ENCODE measurements around the gene MORF4L1. TPM values are rescaled to one million over a fixed set of nuclear protein-coding genes. Genes with fewer than 3 reads are reported as not detected.

Gene MORF4L1
- total RNA-seq, 1 experiment from 2014 or later, result 146 TPM

DNA sequence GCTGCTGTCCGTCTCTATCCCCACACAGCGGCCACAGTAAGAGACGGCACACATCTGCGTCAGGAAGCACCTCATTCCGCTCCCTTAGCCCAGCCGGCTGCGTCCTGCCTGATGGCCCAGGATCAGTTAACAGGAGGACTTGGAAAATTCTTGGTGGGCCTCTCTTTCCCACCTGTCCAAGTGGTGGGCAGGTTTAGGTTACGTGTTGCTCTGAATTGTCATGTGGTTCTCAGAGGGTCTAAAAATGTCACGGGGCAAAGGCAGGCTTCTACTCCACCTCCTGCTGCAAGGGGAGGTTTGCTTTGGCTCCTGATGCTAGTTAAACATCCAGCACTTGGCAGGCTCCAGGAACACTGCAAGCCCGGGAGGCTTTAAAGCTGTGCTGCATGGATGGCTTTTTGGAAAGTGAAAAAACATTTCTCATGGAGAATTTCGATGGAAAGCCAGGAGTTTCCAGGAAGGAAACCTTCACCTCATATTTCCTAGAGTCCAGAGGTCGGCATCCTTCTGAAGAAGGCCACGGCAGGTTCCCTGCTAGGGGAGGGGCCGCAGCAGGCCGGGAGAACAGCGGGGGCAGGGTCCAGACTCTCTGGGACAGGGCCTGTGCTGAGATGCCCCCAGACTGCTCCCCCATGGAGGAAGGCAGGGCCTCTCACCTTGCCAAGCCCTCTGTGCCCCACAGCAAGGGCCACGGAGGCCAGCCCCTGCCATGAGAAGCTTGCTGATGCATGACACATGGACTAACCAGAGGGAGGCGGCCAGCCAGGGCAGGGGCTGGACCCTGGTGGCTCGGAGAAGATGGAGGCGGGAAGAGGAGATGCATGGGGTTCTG is 61.3 kb downstream of the MORF4L1 start:
- no peaks in the 10 kb centered on the region for H3K27me3 ChIP-seq (ENCODE audit: low read length)
- H4K20me1 ChIP-seq (ENCODE audit: insufficient read depth, low read depth, low read length), result no peaks in the 10 kb centered on the region
- no peak overlapping the region for H3K4me2 ChIP-seq (ENCODE audit: low read depth, low read length, poor library complexity, severe bottlenecking)
- no peak for DNase-seq
- H3K27ac ChIP-seq (ENCODE audit: low read length), result no peak overlapping the region
- no peak overlapping the region for H3K4me3 ChIP-seq (ENCODE audit: low read length)
- H3K9me2 ChIP-seq (replicated peaks; ENCODE audit: insufficient read depth, low read length), result no peaks in the 10 kb centered on the region
- no peaks in the 10 kb centered on the region for H3K9me3 ChIP-seq (ENCODE audit: low read length)
- H3K9ac ChIP-seq (ENCODE audit: low read length), result no peak overlapping the region
- H3K36me3 ChIP-seq (ENCODE audit: insufficient read depth, low read length), result no peaks in the 10 kb centered on the region
- H2AFZ ChIP-seq (ENCODE audit: low read length), result no peak overlapping the region
- H3K79me2 ChIP-seq (ENCODE audit: low read length), result no peaks in the 10 kb centered on the region
- peaks cover 4% of the 10 kb centered on the region for H3K4me1 ChIP-seq (ENCODE audit: low read length)

DNA sequence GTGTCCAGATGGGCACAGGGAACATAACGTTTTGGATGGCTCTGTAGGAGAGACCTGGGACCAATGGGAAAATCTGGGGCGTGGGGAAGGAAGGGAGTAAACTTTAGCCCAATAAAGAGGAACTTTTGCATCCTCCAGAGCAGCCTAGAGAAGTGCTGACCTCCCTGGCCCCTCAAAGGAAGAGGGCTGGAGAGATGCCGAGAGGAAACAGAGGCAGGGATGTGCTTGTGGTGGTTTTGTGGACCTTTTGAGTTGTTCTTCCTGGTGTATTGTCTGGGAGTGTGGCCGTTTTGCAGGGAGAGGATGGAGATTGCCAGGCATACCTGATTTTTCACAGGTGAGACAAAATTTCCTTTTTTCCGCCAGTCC is 61.9 kb downstream of the MORF4L1 start:
- Histone ChIP-seq H3K27ac (ENCODE audit: low read length) (no peak overlapping the region), H2AFZ (ENCODE audit: low read length) (no peak overlapping the region), H4K20me1 (ENCODE audit: insufficient read depth, low read depth, low read length) (no peaks in the 10 kb centered on the region), H3K9me2 (replicated peaks; ENCODE audit: insufficient read depth, low read length) (no peaks in the 10 kb centered on the region), H3K27me3 (ENCODE audit: low read length) (no peaks in the 10 kb centered on the region), H3K79me2 (ENCODE audit: low read length) (no peaks in the 10 kb centered on the region), H3K4me1 (ENCODE audit: low read length) (peaks cover 10% of the 10 kb centered on the region), H3K4me3 (ENCODE audit: low read length) (no peak overlapping the region), H3K9ac (ENCODE audit: low read length) (no peak overlapping the region), H3K36me3 (ENCODE audit: insufficient read depth, low read length) (no peaks in the 10 kb centered on the region), H3K4me2 (ENCODE audit: low read depth, low read length, poor library complexity, severe bottlenecking) (no peak overlapping the region), H3K9me3 (ENCODE audit: low read length) (no peaks in the 10 kb centered on the region)
- DNase-seq, result no peak

DNA sequence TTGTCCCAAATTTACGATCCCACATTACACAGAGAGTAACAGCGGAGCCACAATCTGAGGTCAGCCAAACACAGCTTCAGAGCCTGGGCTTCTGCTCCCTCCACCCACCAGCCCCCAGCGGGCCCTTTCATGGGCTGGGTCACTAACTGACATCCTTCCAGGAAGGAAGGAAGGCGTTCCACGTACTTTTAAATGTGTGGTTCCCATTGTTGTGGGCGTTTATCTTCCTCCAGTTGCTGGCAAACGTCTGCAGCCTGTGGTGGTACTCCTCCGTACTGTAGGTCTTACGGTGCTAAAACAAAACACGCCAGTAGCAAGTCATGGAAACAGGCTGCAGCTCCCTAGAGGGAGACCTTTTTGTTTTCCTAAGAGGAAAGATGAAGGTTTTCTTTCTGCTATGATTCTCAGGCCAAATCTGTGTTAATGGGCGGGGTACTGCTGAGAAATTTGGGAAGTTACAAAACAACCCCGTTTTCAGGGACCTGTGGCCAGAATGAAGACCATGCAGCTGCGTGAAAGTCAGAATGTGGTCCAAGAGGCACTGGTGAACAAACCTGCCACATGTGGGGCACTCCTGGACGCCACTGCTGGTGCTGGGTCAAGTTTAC is 64.5 kb downstream of the MORF4L1 start:
- Histone ChIP-seq H3K27ac (ENCODE audit: low read length) (no peak overlapping the region), H3K9me2 (replicated peaks; ENCODE audit: insufficient read depth, low read length) (no peaks in the 10 kb centered on the region), H3K4me3 (ENCODE audit: low read length) (no peak overlapping the region), H3K9me3 (ENCODE audit: low read length) (no peaks in the 10 kb centered on the region), H3K9ac (ENCODE audit: low read length) (no peak overlapping the region), H3K4me2 (ENCODE audit: low read depth, low read length, poor library complexity, severe bottlenecking) (no peak overlapping the region), H4K20me1 (ENCODE audit: insufficient read depth, low read depth, low read length) (no peaks in the 10 kb centered on the region), H3K27me3 (ENCODE audit: low read length) (no peaks in the 10 kb centered on the region), H2AFZ (ENCODE audit: low read length) (no peak overlapping the region), H3K79me2 (ENCODE audit: low read length) (no peaks in the 10 kb centered on the region), H3K4me1 (ENCODE audit: low read length) (peaks cover 14% of the 10 kb centered on the region), H3K36me3 (ENCODE audit: insufficient read depth, low read length) (no peaks in the 10 kb centered on the region)
- no peak for DNase-seq

DNA sequence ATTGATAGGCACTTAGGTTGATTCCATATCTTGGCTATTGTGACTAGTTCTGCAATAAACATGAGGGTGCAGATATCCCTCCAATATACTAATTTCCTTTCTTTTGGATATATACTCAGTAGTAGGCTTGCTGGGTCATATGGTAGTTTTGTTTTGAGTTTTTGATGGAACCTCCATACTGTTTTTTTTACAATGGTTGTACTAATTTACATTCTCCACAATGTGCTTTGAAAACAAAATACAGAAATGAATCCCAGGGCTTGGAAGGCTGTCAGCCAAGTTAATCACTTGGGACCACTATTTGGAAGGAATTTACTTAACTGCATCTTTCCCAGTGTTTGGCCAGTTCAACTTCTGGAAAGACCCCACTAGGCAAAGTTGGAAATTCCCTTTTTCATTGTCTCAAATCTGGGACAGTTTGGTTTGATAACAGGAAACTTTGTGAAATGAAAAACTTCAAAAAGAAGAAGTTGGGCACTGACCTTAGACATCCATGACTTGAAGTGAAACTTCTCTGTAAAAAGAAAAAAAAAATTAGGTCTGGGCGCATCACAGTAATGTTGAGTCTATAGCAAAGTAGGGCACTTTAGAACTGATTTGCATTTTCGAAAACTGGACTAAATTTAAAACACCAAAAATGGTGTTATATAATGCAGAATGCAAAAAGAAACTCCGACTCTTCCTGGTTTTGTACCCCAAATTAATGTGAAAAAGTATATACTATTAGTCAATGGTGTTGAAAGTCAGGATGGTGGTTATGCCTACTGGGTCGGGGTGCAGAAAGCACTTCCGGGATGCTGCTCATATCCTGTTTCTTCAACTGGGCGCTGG is 66.2 kb downstream of the MORF4L1 start:
- Histone ChIP-seq H3K27ac (ENCODE audit: low read length) (peak overlapping the region; percentile 55), H3K4me1 (ENCODE audit: low read length) (peaks cover 17% of the 10 kb centered on the region), H3K9me3 (ENCODE audit: low read length) (no peaks in the 10 kb centered on the region), H3K4me3 (ENCODE audit: low read length) (peak overlapping the region; percentile 44), H3K4me2 (ENCODE audit: low read depth, low read length, poor library complexity, severe bottlenecking) (peak overlapping the region; percentile 65), H2AFZ (ENCODE audit: low read length) (peak overlapping the region; percentile 98), H3K9me2 (replicated peaks; ENCODE audit: insufficient read depth, low read length) (no peaks in the 10 kb centered on the region), H3K79me2 (ENCODE audit: low read length) (no peaks in the 10 kb centered on the region), H3K27me3 (ENCODE audit: low read length) (no peaks in the 10 kb centered on the region), H3K36me3 (ENCODE audit: insufficient read depth, low read length) (no peaks in the 10 kb centered on the region), H3K9ac (ENCODE audit: low read length) (peak overlapping the region; percentile 21; the same call in 1 of the 2 replicates), H4K20me1 (ENCODE audit: insufficient read depth, low read depth, low read length) (no peaks in the 10 kb centered on the region)
- DNase-seq, result peak; percentile 80

DNA sequence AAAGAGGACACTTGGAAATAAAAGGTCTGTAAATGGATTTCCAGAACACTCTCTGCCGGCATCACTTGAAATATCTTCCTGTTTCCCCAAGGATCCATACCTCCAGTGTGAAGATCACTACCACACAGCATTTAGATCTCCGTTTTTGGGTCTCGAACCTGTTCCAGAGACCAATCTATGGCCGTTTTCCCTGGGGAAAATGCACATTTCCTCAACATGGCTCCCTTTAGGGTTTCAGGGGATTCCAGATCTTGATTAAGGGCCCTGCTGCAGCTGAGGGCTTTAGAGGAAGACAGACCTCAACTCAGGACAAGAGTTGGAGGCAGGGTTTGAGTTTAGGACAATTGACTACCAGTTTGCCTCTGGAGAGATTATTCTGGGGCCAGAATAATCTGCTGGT is 70.1 kb downstream of the MORF4L1 start:
- no peak overlapping the region for H3K4me2 ChIP-seq (ENCODE audit: low read depth, low read length, poor library complexity, severe bottlenecking)
- no peak overlapping the region for H3K4me3 ChIP-seq (ENCODE audit: low read length)

DNA sequence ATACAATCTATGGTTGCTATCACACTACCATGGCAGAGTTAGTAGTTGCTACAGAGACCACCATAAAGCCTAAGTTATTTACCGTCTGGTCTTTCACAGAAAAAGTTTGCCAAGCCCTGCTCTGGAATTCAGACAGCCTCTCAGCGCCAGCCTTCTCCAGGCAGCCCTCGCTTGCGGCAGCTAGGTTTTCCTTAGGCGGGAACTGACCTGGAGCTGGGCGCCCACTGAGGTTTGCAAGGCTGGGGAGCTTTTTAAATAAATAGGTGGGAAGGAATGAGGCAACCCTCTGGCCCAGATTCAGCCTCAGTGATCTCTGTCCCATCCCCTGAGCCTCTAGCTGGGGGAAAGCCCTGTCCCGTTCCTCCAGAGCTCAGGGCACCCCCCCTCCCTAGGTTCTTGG is 71.0 kb downstream of the MORF4L1 start:
- Histone ChIP-seq H3K9me3 (ENCODE audit: low read length) (no peaks in the 10 kb centered on the region), H3K27ac (ENCODE audit: low read length) (no peak overlapping the region), H2AFZ (ENCODE audit: low read length) (no peak overlapping the region), H3K4me1 (ENCODE audit: low read length) (peaks cover 37% of the 10 kb centered on the region), H3K9ac (ENCODE audit: low read length) (peak overlapping the region; percentile 69), H3K4me3 (ENCODE audit: low read length) (peak overlapping the region; percentile 71; the same call in 1 of the 2 replicates), H4K20me1 (ENCODE audit: insufficient read depth, low read depth, low read length) (no peaks in the 10 kb centered on the region), H3K79me2 (ENCODE audit: low read length) (no peaks in the 10 kb centered on the region), H3K4me2 (ENCODE audit: low read depth, low read length, poor library complexity, severe bottlenecking) (peak overlapping the region; percentile 83), H3K36me3 (ENCODE audit: insufficient read depth, low read length) (no peaks in the 10 kb centered on the region), H3K27me3 (ENCODE audit: low read length) (no peaks in the 10 kb centered on the region), H3K9me2 (replicated peaks; ENCODE audit: insufficient read depth, low read length) (no peaks in the 10 kb centered on the region)
- no peak for DNase-seq

More for the DNA sequence above, 70.1 kb downstream of the MORF4L1 start:
- no peak overlapping the region for H3K9ac ChIP-seq (ENCODE audit: low read length)
- H3K79me2 ChIP-seq (ENCODE audit: low read length), result no peaks in the 10 kb centered on the region
- peaks cover 38% of the 10 kb centered on the region for H3K4me1 ChIP-seq (ENCODE audit: low read length)
- H3K36me3 ChIP-seq (ENCODE audit: insufficient read depth, low read length), result no peaks in the 10 kb centered on the region
- H3K9me3 ChIP-seq (ENCODE audit: low read length), result no peaks in the 10 kb centered on the region
- DNase-seq, result no peak
- no peak overlapping the region for H3K27ac ChIP-seq (ENCODE audit: low read length)
- no peaks in the 10 kb centered on the region for H3K9me2 ChIP-seq (replicated peaks; ENCODE audit: insufficient read depth, low read length)
- no peak overlapping the region for H2AFZ ChIP-seq (ENCODE audit: low read length)
- H4K20me1 ChIP-seq (ENCODE audit: insufficient read depth, low read depth, low read length), result no peaks in the 10 kb centered on the region
- H3K27me3 ChIP-seq (ENCODE audit: low read length), result no peaks in the 10 kb centered on the region

DNA sequence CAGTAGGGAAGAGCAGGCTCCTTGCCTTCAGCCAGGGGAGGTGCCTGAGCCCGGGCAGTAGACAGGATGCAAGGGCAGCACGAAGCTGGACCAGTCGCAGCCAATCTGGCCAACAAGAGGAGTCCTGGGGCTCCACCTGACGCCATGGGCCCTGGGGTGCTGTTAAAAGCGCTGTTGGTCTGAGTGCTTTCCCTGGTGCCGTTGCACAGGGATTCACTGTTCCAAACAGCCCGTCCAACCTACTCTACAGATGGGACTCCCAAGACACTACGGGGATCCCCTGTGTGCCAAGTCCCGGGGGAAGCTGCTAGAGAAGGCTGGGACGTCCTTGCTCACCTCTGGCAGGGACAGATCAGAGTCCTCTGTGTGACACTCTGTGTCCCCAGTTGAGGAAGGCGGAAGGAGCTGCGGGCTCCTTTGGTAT is 71.5 kb downstream of the MORF4L1 start:
- no peaks in the 10 kb centered on the region for H3K79me2 ChIP-seq (ENCODE audit: low read length)
- H3K4me3 ChIP-seq (ENCODE audit: low read length), result peak overlapping the region; percentile 71
- no peaks in the 10 kb centered on the region for H3K36me3 ChIP-seq (ENCODE audit: insufficient read depth, low read length)
- no peaks in the 10 kb centered on the region for H4K20me1 ChIP-seq (ENCODE audit: insufficient read depth, low read depth, low read length)
- H3K9me2 ChIP-seq (replicated peaks; ENCODE audit: insufficient read depth, low read length), result no peaks in the 10 kb centered on the region
- peak overlapping the region; percentile 83 for H3K4me2 ChIP-seq (ENCODE audit: low read depth, low read length, poor library complexity, severe bottlenecking)
- peak; percentile 52 for DNase-seq
- H3K9ac ChIP-seq (ENCODE audit: low read length), result peak overlapping the region; percentile 69
- H3K4me1 ChIP-seq (ENCODE audit: low read length), result peaks cover 32% of the 10 kb centered on the region
- no peak overlapping the region for H3K27ac ChIP-seq (ENCODE audit: low read length)
- peak overlapping the region; percentile 52; the same call in 1 of the 2 replicates for H2AFZ ChIP-seq (ENCODE audit: low read length)
- H3K9me3 ChIP-seq (ENCODE audit: low read length), result no peaks in the 10 kb centered on the region
- no peaks in the 10 kb centered on the region for H3K27me3 ChIP-seq (ENCODE audit: low read length)
